T-helper 2 cell treated with Interferon-gamma antibody and Interleukin-4, amounts not matched to agents 100 ng/mL and 5 ng/mL, for 36 hours (primary cell): ENCODE results near the gene ZBTB2. TPM values are rescaled to one million over a fixed set of nuclear protein-coding genes. Genes with fewer than 3 reads are reported as not detected.

Experiments used
- total RNA-seq: library from RNA; stranded (reverse); gene quantifications from 2 replicates; pipeline ENCODE4 v1.2.3, GENCODE V29; 2022

ZBTB2 gene
- total RNA-seq, 1 donor from 2014 or later: 24.6 TPM

Other genes with a start within 250 kb of the ZBTB2 start
- gene AKAP12, start 151.6 kb downstream of the ZBTB2 start, total RNA-seq: 5.0 and 5.8 TPM in 2 replicates
- gene RMND1, start 60.6 kb upstream of the ZBTB2 start, total RNA-seq: 14.9 and 17.1 TPM in 2 replicates
- not detected in 2 replicates for gene CCDC170, start 102.5 kb upstream of the ZBTB2 start, total RNA-seq